NCI-H2081 treated with DMSO at 0.1 percent for 48 hours (cell line): Measurements from ENCODE around the gene STARD10.

ENCODE experiments used
- DNase-seq: peaks from one replicate; lab custom pipeline; 2025; lab: John Stamatoyannopoulos, UW

STARD10 gene

DNA sequence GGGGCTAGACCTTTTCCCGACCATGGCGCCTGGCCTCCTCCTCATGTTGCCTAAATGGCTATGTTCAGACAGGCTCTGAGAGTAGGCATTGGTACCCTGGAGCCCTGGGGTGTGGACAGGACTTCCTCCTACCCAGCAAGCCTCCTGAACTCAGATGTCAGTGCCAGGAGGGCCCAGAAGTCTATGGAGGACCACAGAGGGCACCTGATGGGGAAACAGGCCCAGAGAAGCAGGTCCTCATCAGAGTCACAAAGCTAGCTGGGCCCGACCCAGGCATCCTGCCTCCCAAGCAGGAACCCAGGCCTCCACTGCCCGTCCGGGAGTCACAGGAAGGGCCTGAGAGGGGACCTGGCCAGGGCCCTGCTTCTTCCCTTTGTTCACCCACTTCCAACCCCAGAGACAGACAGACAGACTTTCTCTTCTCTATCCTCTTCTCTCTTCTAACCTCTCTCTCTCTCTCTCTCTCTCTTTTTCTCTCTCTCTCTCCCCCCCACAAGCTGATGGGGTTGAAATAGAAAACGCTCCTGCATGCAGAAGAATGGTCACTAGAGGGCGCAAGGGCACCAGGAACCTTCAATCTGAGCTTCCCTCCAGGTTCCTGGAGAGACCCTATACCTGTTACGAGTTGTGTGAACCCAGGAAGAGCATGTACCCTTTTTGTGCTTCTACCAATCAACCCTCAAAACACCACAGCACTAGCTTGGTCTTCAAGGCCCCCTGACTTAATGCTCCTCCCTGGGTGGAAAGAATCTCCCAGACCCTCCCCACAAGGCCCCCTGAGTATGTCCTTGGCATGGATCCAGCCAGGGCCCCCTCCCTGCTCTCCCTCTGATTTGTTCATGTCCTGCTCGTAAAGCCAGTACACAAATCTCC is 68.8 kb downstream of the STARD10 start:
- DNase-seq: peak; percentile 68

DNA sequence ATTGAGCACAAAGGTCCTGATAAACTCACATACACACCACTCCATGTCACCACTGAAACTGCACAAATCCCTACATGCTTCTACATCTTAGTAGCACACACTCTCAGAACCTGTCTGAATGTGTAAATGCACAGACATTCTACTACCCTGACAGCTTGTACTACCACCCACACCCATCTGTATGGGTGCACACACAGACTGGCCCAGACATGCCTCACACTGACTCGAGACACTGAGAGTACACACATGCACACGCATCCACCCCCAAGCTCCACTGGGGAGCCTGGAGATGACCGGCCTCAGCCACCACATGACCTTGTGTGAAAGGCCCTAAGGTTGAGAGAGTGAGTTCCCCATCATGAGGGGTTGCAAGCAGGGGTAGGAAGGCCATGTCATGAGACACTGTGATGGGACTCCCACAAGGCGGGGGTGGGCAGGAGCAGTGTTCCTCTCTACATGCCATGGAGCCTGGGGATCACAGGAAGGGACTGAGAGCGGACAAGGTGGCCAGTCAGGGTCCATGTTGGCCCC is 69.8 kb downstream of the STARD10 start:
- no peak for DNase-seq

DNA sequence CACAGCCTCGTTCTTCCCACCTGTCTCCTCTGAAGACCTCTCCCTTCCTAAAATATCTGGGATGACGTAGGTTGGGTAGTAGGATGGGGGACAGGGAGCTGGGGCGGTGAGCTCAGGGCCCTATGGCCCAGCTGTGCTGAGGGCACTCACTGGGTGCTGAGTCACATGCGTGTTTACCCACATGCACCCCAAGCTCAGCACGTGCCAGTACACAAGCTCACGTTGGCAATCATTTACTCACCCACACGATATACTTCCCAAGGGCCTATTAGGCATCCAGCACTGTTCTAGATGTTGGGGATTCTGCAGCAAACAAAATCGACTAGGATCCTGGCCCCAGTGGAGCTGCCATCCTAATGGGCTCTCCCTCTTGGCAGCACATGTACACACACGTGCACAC is 70.3 kb downstream of the STARD10 start:
- no peak for DNase-seq

DNA sequence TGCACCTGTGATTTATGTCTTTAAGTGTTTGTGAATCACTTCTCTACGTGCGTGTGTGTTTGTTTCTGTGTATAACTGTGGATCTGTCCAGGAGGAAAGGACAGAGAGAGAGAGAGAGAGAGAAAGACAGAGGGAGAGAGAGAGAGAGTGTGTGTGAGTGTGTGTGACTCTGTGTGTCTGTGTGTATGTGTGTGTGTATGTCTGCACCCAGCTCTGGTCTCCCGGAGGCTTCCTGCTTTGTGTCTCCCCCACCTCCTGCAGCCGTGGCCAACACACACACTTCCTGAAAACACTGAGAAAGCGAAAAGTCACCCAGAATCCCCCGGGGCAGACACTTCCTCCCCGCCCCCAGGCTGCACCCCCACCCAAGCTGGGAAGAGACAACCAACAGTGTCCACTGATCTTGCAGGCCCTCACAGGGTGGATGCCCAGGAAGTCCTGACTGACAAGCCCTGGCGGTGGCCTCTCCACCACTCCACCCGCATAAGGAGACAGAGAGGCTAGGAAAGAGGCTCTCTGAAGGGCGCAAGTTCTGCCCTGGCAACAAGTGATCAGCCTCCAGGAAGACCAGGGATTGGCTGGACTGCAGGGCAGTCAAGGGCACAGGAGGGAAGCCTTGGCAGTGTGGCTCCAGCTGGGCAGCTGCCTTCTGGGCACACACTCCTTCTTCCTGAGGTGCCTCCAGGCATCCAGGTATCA is 71.6 kb downstream of the STARD10 start:
- DNase-seq: peak; percentile 55

DNA sequence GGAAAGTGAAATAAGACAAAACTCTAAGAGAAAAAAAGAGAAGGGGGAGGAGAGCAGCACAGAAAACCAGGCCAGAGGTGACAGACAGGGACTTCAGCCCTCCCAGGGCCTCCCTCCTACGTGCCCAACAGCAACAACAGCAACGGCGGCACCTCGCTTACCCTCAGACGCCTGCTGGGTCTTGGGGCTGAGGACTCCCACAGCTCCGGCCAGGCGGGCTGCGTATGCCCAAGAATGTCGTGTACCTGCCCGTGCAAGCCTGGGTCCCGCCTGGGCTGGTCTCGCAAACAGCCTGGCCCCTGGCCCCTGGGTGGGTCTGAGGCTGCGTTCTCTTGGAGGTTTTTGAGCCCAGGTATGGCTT is 72.2 kb downstream of the STARD10 start:
- DNase-seq: no peak

DNA sequence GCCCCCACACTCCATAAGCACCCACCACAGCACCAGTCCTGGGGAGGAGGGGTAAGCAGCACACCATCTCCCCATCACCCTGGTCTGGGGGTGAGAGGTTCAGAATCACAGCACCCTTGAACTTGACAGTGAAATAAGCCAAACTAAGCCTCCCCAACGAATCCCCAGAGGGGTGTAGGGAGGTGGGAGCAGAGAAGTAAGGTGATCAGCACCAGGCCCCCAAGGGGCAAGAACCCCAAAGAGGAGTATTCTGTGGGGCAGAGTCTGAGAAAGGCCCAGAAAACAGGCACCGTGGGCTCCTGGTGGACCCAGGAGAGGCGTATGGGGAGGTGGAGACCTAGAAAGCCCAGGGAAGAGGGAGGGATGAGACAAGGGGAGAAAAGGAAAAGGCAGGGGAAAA is 72.6 kb downstream of the STARD10 start:
- no peak for DNase-seq

DNA sequence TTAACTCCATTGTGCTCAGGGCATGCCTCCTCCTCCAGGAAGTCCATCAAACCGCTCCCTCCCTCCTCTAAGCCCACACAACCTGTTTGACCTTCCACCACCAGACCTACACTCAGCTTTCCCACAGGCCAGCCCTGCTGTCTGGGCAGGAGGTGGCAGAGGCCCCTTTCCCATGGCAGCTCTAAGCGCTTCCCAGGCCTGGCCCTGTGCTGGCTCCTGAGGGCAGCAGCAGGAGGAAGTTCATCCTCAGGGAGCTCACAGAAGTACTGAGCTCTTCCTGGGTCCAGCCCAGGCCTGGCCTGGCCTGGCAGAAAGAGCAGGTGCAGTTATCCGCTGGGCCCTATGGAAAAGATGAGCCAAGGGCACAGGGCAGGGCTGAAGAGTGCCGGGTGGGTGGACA is 73.1 kb downstream of the STARD10 start:
- no peak for DNase-seq

DNA sequence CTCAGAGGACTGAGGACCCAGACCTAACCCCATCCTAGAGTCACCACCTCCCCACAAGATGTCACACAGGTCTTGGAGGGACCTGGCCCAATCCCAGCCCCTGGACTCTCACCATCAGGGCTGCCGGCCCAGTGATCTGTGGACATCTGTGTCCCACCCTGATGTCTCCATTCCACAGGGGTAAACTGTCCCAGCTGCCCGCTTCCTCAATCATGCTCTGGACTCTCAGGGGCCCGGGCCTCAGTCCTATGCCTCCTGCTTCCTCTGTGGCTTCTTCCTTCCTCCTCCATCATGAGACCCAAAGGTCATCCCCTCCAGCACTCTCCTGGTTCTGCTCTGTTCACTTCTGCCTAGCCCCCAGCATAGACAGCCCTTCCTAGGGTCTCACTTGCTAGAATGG is 73.8 kb downstream of the STARD10 start:
- no peak for DNase-seq

DNA sequence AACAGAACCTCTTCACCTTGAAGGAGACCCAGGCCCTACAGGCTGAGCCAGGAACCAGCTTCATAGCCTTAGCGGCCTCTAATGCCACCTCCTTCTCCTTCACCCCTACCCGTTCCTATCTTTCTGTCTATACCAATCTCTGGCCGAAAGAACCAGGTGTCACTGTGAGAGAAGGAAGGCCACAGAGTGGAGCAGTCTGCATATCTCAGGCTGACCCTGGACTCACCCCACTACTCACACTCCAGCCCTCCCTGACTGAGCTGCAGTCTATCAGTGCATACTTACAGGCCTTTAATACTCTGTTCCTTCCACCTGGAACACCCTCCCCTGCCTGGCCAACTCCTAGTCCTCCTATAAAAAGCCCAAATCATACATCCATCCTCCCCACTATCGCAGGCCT is 74.3 kb downstream of the STARD10 start:
- no peak for DNase-seq

DNA sequence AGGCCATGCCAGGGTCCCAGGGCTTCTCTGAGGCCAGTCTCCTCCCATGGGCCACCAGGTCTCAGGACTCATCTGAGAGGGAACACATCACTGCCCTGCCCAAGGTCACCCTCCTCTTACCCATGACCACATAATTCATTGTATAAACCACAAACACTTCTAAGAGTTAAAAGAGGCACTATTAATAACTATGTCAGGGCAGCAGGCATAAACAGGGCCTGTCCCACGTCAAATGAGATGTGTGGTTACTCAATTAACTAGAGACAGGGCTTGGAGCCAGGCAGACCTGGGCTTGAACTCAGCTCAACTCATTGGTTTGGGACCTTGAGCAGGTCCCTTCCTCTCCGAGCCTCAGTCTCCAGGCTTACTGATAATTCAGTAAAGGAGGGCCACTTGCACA is 74.7 kb downstream of the STARD10 start:
- no peak for DNase-seq

DNA sequence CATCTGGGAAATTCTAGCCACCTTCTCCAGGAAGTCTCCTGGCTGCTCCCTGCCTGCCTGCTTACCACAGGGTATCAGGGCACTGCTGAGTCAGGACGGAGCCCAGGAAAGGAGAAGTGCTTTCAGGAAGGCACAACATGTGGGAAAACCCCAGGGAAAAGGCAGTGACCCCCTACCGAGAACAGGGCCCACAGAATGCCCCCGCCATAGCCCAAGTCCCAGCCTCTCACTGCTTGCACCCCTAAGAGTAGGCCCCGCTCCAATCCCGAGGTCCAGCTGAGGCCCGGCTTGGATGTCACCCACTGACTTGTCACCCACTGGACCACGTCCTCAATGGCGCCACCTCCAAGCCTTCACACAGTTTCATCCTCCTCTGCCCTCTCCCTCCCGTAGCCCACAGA is 75.7 kb downstream of the STARD10 start:
- no peak for DNase-seq

DNA sequence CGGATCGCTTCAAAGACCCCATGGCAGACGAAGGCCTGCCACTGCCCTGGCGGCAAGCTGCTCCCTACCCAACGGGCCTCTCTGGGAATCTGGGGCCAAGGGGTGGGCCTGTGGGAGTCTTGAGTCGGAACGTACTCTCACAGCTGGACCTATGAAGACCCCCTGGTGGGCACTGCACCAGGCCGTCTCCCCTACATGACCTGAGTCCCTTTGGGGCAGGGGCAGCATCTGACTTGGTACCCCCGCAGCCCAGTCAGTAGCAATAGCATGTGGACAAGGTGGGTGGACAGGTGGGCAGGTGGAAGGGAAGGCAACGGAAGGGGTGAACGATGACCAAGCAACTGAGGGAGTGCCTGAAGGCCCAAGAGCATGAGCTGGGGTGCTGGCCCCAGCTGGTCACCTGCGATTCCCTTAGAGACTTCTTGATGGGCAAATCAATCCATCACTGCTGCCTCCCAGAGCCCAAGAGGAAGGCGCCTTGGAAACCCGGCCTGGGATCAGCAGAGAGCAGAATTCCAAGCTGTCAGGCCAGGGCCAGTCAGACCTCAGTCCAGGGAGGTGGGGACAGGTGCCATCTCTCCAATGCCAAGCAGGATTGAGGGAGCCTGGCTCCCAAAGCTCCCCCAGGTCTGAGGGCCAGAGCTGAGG is 76.9 kb downstream of the STARD10 start:
- DNase-seq: no peak

DNA sequence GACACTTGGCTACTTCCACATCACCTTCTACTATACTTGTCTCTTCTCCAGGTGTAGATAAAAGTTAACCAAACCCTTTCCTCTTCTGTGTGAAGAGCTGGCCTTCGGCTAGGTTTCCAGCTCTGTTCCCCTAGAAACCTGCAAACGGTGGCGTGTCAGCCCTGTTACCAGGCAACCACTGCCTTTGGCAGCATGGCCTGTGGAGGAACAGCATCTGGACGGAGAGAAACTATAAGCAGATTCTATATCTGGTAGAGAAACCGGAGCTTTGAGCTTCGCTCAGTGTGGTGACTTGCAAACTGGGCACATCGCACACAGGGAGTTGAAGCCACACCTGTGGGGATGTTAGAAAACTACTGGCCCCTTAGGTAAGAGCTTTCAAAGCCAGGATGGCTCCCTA is 77.6 kb downstream of the STARD10 start:
- no peak for DNase-seq

DNA sequence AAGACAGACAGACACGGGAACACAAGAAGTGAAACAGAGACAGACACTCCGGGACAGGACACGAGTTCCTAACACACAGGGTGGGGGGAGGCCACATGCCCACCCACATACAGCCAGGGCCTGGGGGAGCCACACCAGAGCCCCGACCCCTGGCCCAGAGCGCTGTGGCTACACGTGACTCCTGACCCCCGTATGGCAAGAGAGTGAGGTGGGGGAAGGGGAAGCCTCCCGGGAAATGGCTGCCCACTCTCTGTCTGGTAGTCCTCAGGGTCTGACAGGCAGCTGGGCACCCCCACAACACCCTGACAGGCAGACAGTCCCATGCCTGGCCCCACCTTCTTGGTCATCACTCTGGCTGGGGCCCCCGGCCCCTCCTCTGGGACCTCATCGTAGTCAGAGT is 81.0 kb downstream of the STARD10 start:
- no peak for DNase-seq

DNA sequence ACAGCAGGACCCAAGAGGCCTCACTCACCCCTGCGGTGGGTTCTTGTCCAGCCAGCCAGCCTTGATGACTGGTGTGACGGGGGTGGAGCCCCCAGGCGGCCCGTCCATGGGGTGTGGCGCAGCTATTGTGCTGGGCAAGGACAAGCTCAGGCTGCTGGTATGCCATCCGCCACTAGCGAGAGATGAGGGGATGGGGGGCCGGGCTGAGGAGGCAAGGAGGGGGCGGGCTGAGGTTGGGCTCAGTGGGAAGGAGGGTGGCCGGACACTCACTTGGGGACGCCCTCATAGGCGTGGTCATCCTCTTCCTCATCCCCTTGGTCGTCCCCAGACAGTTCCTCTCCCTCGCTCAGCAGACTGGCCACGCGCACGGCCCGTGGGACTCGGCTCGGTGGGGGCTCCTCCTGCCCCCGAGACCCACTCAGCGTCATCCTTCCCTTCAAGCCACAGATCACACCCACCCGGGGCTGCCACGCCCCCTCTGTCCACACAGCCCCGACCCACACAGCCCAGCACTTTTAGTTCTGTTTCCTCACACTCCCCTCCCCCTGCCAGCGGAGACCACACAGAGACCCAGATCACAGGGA is 81.6 kb downstream of the STARD10 start:
- DNase-seq: no peak

DNA sequence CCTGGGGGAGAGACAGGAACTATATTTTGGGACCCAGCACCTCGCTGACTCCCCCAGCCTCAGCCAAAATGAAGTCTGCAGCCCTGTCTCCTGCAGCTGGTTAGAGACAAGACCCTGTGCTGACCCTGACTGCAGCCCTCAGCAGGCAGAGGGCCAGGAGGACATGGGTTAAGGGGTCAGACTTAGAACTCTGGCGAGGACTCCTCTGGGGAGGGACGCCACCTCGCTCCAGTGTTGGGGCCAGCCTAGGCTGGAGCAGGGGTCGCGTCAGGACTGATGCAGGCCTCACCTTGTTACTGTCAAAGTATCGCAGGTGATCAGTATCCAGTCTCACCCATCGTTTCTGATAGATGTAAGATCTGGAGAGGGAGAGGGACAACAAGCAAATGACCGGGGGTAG is 82.7 kb downstream of the STARD10 start:
- no peak for DNase-seq

DNA sequence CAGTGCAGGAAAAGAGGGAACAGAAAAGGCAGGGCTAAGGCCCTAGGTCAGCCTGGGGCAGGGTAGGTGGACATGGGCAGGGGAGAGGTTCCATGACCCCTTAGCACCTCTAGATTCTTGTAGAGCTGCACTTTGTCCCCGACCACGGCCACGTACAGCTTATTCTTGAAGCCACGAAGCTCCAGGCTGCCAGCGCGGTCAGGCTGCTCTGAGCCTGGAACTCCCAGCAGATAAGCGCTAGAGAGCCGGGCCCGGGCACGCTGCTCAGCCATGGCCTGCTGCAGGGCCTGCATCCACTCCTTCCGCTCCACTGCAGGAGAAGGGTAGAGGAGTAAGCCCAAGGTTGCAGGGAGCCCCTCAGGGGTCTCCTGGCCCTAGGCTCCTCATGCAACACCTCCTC is 83.6 kb downstream of the STARD10 start:
- no peak for DNase-seq

DNA sequence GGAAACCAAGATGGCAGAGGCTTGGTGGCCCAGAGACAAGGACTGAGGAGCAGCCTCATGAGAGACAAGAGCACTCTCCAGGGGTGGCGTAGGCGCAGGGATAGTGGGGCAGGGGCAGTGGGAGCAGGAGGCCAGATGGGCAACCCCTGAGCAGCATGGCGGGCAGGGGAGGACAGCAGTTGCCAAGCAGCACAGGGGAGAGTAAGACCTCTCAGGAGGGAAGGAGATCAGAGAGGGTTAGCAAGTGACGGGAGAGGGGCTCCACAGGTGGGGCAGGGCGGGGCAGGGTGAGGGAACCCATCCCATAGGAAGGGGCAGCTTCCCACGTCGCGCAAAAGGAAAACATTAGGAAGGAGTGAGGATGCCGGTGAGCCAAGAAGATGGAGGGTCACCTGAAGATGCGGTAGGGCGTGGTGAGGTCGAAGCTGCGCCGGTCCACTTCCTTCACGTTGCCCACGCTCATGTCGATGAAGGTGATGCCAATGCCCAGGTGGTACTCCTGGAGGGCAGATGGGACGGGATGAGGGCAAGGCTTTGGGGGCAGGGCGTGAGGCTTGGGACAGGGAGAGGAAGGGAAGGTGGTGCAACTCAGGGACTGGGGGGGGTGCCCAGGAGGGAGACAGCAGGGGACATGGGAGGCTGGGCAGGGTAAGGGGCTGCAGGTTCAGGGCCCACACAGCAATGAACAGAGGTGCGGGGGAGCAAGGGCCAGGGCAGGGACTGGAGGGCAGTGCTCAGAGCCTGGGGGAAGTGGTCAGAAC is 84.2 kb downstream of the STARD10 start:
- DNase-seq: no peak

DNA sequence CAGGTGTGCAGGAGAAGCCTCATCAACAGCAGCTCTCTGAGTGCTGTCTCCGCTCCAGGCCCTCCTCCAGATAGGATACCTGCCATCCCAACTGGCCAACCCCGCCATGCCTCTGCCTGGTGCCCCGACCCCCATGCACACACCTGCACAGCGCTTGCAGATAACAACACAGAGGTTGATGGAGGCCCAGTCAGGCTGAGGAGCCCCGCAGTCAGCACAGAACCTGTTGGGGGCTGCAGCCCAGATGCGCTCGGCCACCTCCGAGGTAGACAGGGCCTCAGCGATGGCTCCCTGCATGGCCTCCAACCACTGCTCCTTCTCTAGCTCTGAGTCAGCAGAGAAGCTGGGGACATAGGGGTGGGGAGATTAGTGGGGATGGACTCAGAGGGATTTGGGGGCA is 86.8 kb downstream of the STARD10 start:
- DNase-seq: no peak

DNA sequence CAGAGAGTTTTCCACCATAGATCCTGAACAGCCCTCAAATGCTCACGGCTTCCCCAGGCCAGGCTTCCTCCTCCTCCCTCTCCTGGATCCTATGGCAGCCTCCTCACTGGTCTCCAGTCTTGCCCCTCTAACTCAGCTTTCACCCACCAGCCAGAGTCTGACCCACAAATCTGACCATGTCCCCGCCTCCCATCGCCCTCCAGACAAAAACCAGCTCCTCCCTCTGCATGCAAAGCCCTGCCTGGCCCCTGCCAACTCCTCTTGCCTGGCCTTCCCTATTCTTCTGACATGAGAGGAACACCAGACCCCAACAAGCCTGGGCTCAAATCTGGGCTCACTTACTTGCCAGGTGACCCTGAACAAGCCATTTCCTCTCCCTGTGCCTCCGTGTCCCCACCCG is 87.3 kb downstream of the STARD10 start:
- DNase-seq: no peak

DNA sequence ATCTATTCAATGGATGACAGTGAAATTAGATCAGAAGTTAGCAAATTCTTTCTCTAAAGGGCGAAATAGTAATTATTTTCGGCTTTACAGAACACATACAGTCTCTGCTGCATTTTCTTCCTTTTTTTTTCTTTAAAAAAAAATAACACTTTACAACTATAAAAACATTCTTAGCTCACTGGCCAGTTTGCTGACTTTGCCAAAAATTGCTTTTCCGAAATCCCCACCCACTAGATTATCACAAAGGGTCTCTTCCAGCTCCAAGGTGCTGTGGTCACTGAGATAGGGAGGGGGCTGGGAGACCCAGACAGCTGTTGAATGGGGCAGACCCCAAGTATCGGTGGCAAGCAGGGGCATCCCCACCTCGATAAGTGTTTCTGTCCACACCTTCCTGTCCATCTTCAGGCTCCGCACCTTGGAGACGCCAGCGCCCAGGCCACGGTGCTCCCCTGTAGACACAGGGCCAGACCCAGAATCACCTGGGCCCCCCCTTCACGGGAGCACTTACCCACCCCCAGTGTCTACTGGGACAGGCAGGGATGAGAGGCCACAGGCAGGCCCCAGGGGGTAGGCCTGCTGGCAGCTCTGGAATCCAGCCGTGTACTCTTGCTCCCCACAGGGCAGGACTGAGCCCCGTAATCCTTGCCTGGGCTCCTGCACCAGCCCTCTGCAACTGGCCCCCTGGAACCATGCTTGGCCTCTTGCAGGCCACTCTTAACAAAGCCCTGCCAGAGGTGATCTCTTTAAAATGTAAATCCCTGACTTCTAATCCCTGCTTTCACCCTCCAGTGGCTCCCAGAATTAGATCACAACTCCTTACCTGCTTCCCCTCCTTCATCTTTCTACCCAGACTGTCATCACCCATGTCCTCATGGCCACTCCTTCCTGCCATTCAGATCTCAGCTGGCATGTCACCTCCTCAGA is 88.1 kb downstream of the STARD10 start:
- DNase-seq: no peak
